Peyer's patch (tissue), 4 donors: ENCODE data around the gene MKI67. TPM values are rescaled to one million over a fixed set of nuclear protein-coding genes. Genes with fewer than 3 reads are reported as not detected.
A peak's percentile ranks its signal among the peaks of the same experiment; 100 is the strongest.

Source experiments
- DNase-seq, 3 donors: peaks; one replicate each; pipeline ENCODE4 v3.0.0-alpha.2; 2017 to 2019
- H3K27ac ChIP-seq, 4 donors: fragments of 200-600 bp; sonication (generic); one replicate each; pipeline ENCODE4 v1.5.1; 2016 to 2019
- H3K27me3 ChIP-seq, 2 donors: fragments of 200-600 bp; sonication (generic); one replicate each; pipeline ENCODE4 v1.5.1; 2019
- H3K36me3 ChIP-seq, 3 donors: fragments of 200-600 bp; sonication (generic); one replicate each; pipeline ENCODE4 v1.5.1; 2016 to 2019
- H3K4me1 ChIP-seq, 4 donors: fragments of 200-600 bp; sonication (generic); one replicate each; pipeline ENCODE4 v1.5.1; 2016 to 2019
- H3K4me3 ChIP-seq, 4 donors: fragments of 200-600 bp; sonication (generic); 1 replicate in 3 of 4; 2 replicates in 1 of 4; pipeline ENCODE4 v1.5.1; 2016 to 2019; ENCODE audit warnings: mild to moderate bottlenecking in 1 of 4
- H3K9me3 ChIP-seq, 4 donors: fragments of 200-600 bp; sonication (generic); one replicate each; pipeline ENCODE4 v1.5.1; 2016 to 2019; ENCODE audit warnings: mild to moderate bottlenecking in 1 of 4
- CTCF ChIP-seq, 6 experiments: fragments of 450-650 bp in 4 of 6; fragments of 200-600 bp in 2 of 6; sonication (generic) in 1 of 6; IDR thresholded peaks; one replicate each; pipeline ENCODE4 v1.5.1; 2017 to 2019; ENCODE audit warnings: antibody characterized with exemption in 6 of 6, mild to moderate bottlenecking in 3 of 6, moderate library complexity in 1 of 6
- POLR2A ChIP-seq, 2 donors: fragments of 450-650 bp; IDR thresholded peaks; one replicate each; pipeline ENCODE4 v1.5.1; 2017; ENCODE audit warnings: antibody characterized with exemption in 2 of 2, mild to moderate bottlenecking in 2 of 2, moderate library complexity in 2 of 2
- total RNA-seq, 4 donors: library from RNA; depleted of rRNA; stranded (reverse); fragments of >200 nt; gene quantifications; one replicate each; pipeline ENCODE4 v1.1.0, GENCODE V29; 2016

The MKI67 gene
- total RNA-seq, 4 donors from 2014 or later, result 11.9 to 74.3 (median 18.9) TPM

GRCh38 chr10:128065881-128066534 is 60.2 kb downstream of the MKI67 start:
- peak; percentile 16 to 45 (median 39) for DNase-seq

GRCh38 chr10:128064970-128065580 is 61.1 kb downstream of the MKI67 start:
- no peak for TF ChIP-seq POLR2A (IDR thresholded peaks at IDR 0.05)
- TF ChIP-seq CTCF (IDR thresholded peaks at IDR 0.05), result no peak
- Histone ChIP-seq H3K36me3 (peaks cover 0 to 65% (median 0%) of the 10 kb centered on the region in 3 donors), H3K4me1 (peaks cover 3 to 32% (median 25%) of the 10 kb centered on the region in 4 donors), H3K4me3 (peak overlapping the region in 1 of 4 donors; percentile 9), H3K9me3 (no peaks in the 10 kb centered on the region), H3K27me3 (no peaks in the 10 kb centered on the region), H3K27ac (peak overlapping the region; percentile 65 to 77 (median 66))
- DNase-seq, result peak in 1 of 3 donors; percentile 50

More at GRCh38 chr10:128065881-128066534, 60.2 kb downstream of the MKI67 start:
- H3K4me3 ChIP-seq, result no peak overlapping the region
- H3K27ac ChIP-seq, result peak overlapping the region in 1 of 4 donors; percentile 66
- H3K36me3 ChIP-seq, result peaks cover 0 to 65% (median 0%) of the 10 kb centered on the region in 3 donors
- TF ChIP-seq CTCF (IDR thresholded peaks at IDR 0.05) (no peak), POLR2A (IDR thresholded peaks at IDR 0.05) (no peak)
- no peaks in the 10 kb centered on the region for H3K27me3 ChIP-seq
- H3K9me3 ChIP-seq, result no peaks in the 10 kb centered on the region
- H3K4me1 ChIP-seq, result peaks cover 3 to 32% (median 25%) of the 10 kb centered on the region in 4 donors

- TF ChIP-seq POLR2A (IDR thresholded peaks at IDR 0.05) (no peak), CTCF (IDR thresholded peaks at IDR 0.05) (no peak)
- peak in 2 of 3 donors; percentile 88 to 90 for DNase-seq
- peaks cover 0 to 62% (median 0%) of the 10 kb centered on the region in 3 donors for H3K36me3 ChIP-seq
Measured at GRCh38 chr10:128064108-128064969, 61.9 kb downstream of the MKI67 start.

GRCh38 chr10:128063736-128064107 is 62.5 kb downstream of the MKI67 start:
- H3K4me3 ChIP-seq, result peak overlapping the region in 1 of 4 donors; percentile 9
- peak overlapping the region; percentile 65 to 80 (median 72) for H3K27ac ChIP-seq
- H3K36me3 ChIP-seq, result peaks cover 0 to 61% (median 0%) of the 10 kb centered on the region in 3 donors

More at GRCh38 chr10:128064108-128064969, 61.9 kb downstream of the MKI67 start:
- Histone ChIP-seq H3K9me3 (no peaks in the 10 kb centered on the region), H3K4me3 (peak overlapping the region in 1 of 4 donors; percentile 9), H3K27me3 (no peaks in the 10 kb centered on the region), H3K4me1 (peaks cover 3 to 32% (median 26%) of the 10 kb centered on the region in 4 donors), H3K27ac (peak overlapping the region; percentile 65 to 80 (median 72))

More at GRCh38 chr10:128063736-128064107, 62.5 kb downstream of the MKI67 start:
- TF ChIP-seq CTCF (IDR thresholded peaks at IDR 0.05) (no peak), POLR2A (IDR thresholded peaks at IDR 0.05) (no peak)
- no peaks in the 10 kb centered on the region for H3K27me3 ChIP-seq
- H3K9me3 ChIP-seq, result no peaks in the 10 kb centered on the region
- DNase-seq, result peak in 2 of 3 donors; percentile 43 to 50
- H3K4me1 ChIP-seq, result peaks cover 3 to 32% (median 27%) of the 10 kb centered on the region in 4 donors
